ENCODE data around the gene MED22.

The MED22 gene

DNA sequence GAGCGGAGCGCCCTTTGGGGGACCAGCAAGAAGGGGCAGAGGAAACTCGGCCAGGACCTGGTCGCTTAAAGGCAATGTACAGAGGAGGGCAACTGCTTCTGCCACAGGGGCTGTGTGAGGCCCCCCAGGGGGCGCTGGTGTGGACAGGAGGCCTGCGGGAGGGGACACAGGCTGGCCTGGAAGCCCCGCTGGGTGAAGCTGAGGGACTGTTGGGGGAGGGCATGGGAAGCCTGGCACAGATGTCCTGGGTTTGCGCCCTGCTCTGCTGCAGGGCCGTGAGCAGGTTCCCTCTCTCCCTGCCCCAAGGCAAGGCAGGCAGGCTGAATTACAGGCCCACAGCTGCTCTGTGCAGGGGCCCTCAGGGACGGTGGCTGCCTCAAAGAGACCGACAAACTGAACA, 5.4 kb downstream of the MED22 start:
- intact Hi-C loops (cut with DNase I), result no loop called here
- no peak for DNase-seq

DNA sequence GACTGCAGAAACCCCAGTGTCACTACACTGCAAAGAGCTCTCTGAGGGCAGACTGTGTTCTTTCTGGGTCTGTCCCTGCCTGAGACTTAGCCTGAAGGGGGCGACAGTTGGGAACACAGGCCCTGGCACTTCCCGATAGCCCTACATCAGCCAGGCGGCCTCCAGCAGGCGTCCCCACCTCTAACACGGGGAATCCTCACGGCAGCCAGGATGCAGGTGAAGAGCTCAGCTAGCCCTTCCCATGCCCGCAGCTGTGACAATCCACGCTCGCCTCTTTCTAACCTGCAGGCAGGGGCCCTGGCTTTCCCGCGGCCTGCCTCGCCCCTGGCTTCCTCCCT, 5.9 kb downstream of the MED22 start:
- no peak for DNase-seq
- intact Hi-C loops (cut with DNase I), result no loop called here

DNA sequence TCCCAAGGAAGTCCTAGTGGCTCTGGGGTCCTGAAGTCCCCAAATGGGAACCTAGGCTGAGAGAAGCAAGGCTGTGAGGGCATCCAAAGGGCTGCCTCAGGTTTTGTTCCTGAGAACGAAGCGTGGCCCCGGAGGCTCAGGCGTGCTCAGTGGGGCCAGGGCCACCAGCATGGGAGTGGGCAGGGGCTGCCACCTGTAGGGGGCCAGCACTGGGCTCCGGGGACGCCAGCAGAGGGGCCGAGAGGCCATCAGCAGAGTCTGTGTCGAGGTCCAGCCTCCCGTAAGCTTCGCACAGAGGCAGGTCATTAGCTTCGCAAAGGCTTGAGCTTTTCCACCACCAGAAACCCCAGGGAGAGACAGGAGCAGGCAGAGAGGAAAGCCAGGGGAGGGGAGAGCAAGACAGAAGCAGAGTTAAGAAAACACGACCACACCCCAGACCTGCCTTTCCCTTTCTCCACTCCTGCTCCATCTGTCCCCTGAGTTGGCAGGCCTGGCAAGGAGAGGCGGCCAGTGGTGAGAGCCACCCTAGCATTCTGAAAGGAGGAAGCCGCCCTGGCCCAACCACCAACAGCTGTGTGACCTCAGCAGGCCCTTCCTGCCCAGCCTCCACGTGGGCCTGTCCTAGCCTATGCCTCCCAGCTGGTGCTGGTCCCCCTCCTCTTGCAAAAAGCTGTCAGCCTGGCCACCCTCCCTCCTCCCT, 6.4 kb downstream of the MED22 start:
- intact Hi-C loops (cut with DNase I), result no loop called here
- DNase-seq, result peak in 3 of 10 donors; percentile 31 to 88 (median 72)

DNA sequence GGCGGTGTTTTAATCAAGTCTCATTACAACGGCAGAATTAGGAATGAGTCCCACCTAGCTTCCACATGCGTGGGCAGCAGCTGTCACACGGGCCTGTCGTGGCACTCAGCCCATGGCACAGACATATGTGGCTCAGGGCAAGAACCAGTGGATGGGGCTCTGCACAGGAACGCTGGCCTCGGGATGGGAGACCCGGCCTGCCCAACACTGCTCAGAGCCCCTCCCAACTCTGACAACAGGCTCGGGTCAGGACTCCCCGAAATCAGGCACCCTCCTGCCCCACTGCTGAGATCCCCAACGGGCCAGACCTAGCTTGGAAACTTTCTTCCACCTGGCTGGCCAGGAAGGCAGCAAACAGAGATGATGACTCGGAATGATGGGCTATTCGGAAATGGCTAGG, 7.0 kb downstream of the MED22 start:
- intact Hi-C loops (cut with DNase I), result no loop called here
- peak in 3 of 10 donors; percentile 30 to 81 (median 40) for DNase-seq

DNA sequence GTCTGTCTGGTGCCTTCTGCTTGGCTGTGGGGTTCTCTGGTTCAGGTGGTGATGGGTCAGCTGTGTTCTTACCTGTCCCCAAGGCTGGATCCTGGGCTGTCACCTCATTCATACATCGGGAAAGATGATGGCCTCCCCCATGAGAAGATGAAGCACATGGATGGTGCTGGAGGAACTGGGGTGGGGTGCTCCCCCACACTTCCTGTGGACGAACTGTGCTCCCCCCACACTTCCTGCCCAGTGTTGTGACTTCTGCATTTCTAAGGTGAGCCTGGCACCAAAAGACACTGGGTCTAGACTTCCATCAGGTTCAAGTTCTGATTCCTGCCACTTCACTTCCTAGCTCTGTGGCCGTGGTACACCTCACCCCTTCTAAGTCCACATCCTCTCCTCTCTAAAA, 7.7 kb downstream of the MED22 start:
- intact Hi-C loops (cut with DNase I), result no loop called here
- peak in 3 of 10 donors; percentile 20 to 60 (median 28) for DNase-seq

DNA sequence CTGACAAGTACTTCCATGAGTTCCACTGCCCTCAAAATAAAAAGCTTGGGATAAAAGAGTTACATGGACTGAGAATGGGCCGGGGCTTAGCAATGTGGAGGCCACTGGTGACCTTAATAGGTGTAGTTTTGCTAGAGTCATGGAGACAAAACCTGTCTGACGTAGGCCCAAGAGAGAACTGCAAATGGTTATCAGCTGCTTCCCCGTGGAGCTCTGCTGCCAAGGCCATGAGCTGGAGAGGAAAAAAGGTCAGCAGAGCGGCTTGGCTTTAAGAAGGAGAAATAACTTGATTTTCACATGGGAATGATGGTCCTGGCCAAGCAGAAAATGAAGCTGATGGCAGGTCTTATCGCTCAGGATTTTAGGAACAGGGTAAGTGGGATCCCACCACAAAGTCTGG, 8.3 kb downstream of the MED22 start:
- peak in 2 of 10 donors; percentile 10 to 22 for DNase-seq
- intact Hi-C loops (cut with DNase I), result loop anchor here (5.0 kb wide), 1 partner anchor 307 kb away; the partner anchor contains the start of gene GTF3C5

DNA sequence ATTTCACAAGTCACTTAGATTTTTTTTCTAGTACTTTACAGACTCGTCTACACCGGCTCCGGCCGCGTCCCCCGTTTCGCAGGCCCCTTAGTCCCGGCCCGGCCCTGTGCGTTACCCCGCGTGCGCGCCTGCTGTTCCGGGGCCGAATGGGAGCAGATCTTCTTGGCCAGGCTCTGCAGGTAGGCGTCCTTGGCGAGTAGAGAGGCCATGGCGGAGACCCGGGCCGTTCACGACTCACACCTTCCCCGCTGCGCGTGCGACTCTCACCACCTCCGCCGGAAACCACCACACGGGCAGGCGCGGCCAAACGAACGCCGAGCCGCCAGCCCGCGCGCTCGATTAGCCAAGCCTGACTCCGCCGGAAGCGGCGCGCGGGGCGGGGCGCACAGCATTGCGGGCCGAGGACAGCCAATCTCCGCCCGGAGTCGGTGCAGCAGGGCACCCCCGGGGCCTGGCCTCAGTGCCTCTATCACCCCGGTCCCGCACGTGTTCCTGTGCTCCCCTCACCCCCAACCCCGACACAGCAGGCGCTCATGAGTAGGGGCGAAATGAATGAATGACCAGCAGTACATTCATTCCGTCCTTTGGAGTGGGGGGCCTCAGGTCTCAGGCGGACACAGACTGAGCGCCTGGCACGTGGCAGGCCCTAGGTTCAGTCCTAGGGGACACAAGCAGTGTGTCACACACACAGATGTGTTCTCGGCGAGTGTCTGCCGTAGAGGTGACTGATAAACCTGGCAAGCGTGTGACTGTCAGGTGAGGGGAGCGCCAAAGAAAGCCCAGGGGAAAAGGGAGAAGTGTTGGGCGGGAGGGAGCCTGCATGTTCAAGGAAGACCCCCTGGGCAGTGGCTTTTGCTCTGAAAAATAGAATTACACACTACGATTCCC, 11.8 kb downstream of the MED22 start, which contains the start of gene SURF6:
Gene SURF6, minus strand, starts transcription at position 265 of the 888 bp plus-strand sequence. Its CDS starts 56 bp downstream, at position 209.
- DNase-seq, result peak; percentile 85 to 98 (median 90)
- intact Hi-C loops (cut with DNase I), result loop anchor here (1.0 to 5.0 kb wide), 2 partner anchors 40 to 304 kb away; partner anchors contain the start of genes GTF3C5, STKLD1 and SURF4

DNA sequence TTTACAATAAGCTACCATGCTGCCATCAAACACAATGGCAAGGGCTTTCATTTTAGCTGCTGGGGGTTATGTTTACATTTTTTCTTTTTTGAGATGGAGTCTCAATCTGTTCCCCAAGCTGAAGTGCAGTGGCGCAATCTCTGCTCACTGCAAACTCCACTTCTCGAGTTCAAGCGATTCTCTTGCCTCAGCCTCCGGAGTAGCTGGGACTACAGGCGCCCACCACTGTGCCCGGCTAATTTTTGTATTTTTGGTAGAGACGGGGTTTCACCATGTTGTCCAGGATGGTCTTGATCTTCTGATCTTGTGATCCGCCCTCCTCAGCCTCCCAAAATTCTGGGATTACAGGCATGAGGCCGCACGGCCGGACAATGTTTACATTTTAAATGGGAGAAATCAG, 13.0 kb downstream of the MED22 start:
- DNase-seq, result peak in 3 of 10 donors; percentile 17 to 69 (median 36)
- intact Hi-C loops (cut with DNase I), result loop anchor here (5.0 kb wide), 1 partner anchor 303 kb away; the partner anchor contains the start of gene GTF3C5

DNA sequence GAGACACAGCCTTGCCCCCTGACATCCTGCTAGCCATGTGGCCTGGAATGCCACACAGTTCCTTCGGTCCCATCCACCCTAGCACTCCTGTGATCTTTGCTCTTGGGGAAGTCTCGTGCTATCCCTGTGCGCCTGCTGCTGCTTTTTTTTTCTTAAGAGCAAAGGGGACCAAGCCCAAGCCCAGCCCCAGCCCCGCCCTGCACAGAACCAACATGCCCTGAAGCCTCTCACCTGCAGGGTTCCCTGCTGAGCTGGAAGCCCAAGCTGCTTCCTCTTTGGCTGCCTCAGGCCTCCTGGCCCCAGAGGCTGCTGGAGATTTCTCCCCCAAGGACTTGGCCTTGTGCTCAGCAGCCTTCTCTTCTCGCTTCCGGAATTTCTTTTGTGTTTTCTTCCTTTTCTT, 13.8 kb downstream of the MED22 start:
- DNase-seq, result peak in 3 of 10 donors; percentile 1 to 63 (median 32)
- intact Hi-C loops (cut with DNase I), result no loop called here

DNA sequence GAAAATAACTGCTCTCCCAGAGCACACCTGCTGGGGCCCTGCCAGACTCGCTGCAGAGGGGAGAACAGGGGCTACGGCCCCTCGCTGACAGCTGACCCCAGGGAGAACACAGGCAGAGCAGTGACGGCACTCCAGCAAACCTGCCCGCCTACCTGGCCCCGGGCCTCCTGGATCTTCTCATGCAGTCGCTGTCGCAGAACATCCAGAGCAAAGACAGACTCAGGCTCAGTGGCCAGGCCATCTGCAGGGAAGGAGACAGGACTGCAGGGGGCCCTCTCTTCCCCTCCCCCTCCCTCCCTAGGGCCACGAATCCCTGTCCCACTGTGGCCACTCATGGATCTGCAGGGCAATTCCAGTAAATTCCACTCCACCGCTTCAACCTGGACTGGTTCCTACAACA, 14.4 kb downstream of the MED22 start:
- peak in 3 of 10 donors; percentile 11 to 72 (median 54) for DNase-seq
- intact Hi-C loops (cut with DNase I), result no loop called here

DNA sequence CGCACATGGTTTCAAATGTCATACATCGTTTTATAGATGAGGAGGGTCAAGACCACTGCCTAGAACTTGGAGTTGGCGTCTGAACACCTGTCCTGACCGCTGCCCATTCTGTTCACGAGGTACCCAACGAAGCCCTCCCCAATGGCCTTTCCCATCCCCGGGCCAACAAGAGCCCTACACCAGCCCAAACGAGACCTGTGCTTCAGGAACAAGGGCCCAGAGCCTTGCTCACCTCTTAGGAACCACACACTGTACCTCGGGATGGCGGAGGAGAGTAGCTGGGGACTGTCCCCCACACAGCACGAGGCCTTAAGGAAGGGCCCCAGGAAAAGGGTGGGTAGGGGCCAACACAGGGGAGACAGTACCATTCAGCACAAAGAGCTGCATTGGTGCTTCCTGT, 14.9 kb downstream of the MED22 start:
- peak in 2 of 10 donors; percentile 30 to 51 for DNase-seq
- intact Hi-C loops (cut with DNase I), result no loop called here

DNA sequence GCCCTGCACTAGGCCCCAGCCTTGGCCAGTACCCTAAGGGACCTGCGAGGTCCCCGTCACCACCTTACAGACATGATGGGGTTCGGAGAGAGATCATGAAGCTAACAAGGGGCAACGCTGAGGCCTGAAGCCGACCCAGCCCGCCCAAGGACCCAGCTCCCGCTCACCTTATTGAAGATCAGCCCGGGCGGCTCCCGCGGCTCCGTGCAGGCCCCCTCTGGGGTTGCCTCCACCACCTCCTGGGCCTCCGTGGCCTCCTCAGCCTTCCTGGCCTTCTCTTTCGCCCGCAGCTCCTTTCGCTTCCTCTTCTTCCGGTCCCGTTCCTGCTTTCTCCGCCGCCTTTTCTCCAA, 15.6 kb downstream of the MED22 start:
- DNase-seq, result peak in 2 of 10 donors; percentile 40 to 79

DNA sequence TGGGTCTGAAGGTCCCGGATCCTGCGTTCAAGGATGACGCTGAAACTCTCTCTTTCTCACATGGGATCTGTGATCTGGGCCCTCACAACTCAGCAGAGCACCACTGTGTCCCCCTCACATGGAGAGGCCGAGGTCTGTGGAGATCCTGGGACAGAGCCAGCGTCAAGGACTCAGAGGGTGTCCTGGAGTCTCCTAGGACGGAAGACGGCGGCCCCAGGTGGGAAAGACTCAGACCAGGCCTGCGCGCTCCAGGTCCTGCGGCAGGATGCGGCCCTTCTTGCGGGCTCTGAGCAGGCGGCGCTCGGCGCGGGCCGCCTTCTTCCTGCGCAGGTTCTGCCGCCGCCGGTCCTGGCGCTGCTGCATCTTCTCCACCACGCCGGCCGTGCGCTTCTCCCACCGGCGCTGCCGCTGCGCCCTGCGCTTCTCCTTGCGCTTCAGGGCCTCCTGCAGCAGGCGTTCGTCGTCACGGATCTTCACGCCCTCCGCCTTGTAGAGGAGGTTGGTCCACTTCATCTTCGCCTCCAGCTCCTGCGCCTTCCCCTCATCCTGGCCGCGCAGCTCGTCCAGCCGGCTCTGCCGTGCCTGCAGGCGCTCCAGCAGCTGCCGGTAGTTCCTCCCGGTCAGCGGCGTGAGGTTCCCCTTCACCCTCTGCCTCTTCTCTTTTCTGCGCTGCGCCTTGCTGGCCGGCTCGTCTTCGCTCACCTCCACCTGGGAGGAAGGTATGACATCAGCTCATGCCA, 16.1 kb downstream of the MED22 start:
- intact Hi-C loops (cut with DNase I), result no loop called here
- DNase-seq, result peak in 3 of 10 donors; percentile 53 to 66 (median 65)

More for the DNA sequence above, 15.6 kb downstream of the MED22 start:
- intact Hi-C loops (cut with DNase I), result no loop called here

DNA sequence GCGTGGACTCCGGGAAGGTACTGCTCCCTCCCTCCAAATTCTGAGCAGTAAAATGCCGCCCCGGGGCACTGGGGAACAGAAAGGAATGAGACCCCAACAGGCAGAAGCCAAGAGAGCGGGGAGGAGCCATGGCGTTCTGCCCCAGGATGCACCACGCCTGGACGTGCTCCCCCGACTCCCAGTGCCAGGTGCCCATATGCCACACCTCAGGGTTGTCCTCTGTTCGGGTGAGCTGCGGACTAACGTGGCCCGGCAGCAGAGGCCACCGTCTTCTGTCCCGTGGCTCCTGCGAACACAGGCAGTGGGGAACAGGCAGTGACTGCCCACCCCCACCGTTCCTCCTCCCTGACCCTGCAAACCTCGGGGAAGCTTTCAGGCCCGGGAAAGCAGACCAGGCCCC, 16.7 kb downstream of the MED22 start:
- intact Hi-C loops (cut with DNase I), result no loop called here

DNA sequence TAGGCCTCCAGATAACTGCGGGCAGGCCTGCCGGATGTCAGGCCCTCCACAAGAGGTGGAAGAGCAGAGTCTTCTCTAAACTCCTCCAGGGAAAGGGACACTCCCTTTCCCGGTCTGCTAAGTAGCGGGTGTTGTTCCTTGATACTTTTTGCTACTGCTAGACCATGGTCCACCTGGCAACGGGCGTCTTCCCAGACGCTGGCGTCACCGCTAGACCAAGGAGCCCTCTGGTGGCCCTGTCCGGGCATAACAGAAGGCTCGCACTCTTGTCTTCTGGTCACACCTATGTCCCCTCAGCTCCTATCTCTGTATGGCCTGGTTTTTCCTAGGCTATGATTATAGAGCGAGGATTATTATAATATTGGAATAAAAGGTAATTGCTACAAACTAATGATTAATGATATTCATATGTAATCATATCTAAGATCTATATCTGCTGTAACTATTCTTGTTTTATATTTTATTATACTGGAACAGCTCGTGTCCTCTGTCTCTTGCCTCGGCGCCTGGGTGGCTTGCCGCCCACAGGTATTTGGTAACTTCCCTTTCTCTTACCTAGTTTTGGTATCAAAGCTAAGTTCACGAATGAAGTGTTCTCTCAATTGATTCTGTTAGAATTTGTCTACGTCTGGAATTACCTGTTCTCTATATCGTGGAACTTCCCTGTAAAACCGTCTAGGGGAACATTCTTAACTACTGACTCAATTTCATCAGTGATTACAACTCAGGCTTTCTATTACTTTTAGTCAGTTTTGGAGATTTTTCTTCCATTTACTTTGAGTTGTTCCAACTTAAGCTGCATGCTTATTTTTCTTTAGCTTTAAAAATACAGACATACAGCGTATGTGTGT, 18.4 kb downstream of the MED22 start:
- DNase-seq, result peak in 7 of 10 donors; percentile 23 to 91 (median 55)
- intact Hi-C loops (cut with DNase I), result loop anchor here (5.0 kb wide), 1 partner anchor 142 kb away; no protein-coding TSS in a partner anchor

More for the DNA sequence above, 16.7 kb downstream of the MED22 start:
- DNase-seq, result peak in 3 of 10 donors; percentile 47 to 73 (median 64)

DNA sequence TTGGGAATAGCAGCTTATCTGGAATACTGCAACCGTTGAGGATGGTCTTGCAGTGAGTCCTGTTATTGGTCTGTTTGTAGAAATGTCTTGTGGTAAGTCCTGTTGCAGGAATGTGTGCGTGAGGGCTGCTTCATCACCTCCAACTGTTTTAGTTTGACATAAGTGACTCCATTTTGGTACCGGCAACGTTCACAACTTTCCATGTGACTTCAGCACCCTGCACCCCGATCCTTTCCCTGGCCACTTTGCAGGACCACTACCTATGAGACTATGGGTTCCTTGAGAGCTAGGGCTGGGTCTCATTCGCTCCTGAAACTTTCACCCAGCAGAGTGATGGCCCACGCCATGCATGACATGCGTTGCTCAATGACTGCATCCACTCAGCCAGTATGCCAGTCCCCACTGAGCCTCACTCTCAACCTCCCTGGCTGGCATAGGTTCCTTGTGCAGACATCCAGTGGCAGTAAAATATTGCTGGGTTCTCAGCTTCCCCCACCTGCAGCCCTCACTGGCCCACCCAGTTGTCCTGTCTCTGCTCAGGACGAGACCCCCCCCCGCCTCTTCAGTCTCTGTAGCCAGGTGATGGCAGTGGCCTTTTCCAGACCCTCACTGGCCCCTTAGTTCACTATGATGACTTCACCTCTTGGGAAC, 20.0 kb downstream of the MED22 start:
- intact Hi-C loops (cut with DNase I), result loop anchor here (5.0 kb wide), 1 partner anchor 141 kb away; no protein-coding TSS in a partner anchor
- DNase-seq, result peak in 3 of 10 donors; percentile 37 to 40 (median 39)

DNA sequence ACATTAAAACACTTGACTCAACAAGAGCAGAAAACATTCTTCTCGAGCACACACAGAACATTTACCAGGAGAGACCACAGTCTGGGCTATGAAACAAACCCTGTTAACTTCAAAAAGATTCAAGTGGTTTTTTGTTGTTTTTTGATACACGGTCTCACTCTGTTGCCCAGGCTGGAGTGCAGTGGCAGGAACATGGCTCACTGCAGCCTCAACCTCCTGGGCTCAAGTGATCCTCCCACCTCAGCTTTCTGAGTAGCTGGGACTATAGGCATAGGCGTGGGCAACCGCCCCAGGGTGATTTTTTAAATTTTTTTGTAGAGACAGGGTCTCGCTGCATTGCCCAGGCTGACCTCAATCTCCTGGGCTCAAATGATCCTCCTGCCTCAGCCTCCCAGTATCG, 20.9 kb downstream of the MED22 start:
- intact Hi-C loops (cut with DNase I), result loop anchor here (5.0 kb wide), 1 partner anchor 140 kb away; no protein-coding TSS in a partner anchor
- DNase-seq, result peak in 3 of 10 donors; percentile 20 to 46 (median 21)

DNA sequence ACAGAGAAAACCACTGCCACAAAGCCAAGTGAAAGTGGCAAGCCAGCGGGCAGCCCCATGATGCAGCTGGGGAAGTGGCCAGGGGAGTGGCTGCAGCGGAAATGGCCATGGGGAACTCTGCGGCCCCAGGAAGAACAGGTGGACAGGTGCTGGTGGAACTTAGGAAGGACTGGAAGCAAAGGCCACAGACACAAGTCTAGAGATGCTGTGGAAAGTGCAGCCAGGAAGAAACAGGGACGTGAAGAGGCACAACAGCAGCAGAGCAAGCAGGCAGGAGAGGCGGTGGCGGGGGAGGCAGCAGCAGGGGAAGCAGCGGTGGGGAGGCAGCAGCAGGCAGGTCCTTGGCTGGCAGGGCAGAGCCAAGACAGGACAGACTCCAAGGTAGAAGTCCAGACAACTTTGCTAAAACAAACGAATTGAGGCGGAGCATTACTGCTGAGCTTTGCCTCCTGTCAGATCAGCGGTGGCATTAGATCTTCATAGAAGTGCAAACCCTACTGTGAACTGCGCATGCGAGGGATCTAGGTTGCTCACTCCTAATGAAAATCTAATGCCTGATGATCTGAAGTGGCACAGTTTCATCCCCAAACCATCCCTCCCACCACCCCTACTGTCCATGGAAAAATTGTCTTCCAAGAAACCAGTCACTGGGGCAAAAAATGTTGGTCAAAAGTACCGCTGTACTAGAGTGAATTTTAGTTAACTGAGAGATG, 23.8 kb downstream of the MED22 start:
- peak in 3 of 10 donors; percentile 10 to 45 (median 39) for DNase-seq

More for the DNA sequence above, 23.8 kb downstream of the MED22 start:
- intact Hi-C loops (cut with DNase I), result no loop called here

All from posterior cingulate gyrus (tissue), 11 donors.